GM11168 (cell line): Measurements from ENCODE around the gene C3orf38.
"Not testable (repeated sequence)": the region's sequence is repeated elsewhere in the genome, so short reads cannot be mapped to it uniquely, and the experiment has no call there.

Source experiments
- in situ Hi-C: fragments of 300-500 bp; cut with MboI; formaldehyde crosslinking; loops from one replicate; pipeline ENCODE4 v1.12.0; 2022; ENCODE audit warnings: low sequenced_read_pairs; ENCODE audit not compliant: unreplicated experiment

C3orf38 gene

DNA sequence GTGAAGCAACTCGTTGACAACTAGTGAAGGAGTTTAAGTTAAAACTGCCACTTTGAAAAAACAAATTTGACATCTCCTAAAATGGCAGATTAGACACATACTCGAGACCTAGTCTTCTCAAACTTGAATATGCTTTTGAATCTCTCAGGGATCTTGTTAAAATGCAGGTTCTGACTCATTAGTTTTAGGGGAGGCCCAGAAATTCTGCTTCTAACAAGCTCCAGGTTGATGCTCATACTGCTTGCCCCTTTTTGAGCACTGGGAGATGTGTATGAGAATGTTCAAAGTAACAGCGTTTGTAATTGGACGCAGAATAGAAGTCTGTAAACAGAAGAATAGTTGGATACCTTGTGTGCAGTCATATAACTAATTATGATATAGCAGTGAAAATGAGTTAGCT, 1.6 kb downstream of the C3orf38 start:
- in situ Hi-C loops = no loop called here

DNA sequence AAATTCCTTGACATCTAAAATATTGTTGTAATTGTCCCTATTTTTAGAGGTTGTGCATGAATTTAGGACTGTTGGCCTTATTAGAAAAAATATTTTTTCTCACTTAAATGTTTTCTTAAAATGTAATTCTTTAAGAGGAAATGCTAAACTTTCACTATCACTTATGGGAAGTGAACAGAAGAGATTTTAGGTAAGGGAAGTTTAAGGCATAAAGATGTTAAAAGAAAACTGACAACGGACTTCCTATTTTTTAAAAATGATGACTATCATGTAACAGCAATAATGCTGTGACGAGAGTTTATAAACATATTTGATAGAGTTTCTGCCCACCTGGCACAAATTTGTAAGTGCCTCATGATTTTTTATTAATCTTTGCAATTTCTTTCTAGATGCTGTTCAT, 3.1 kb downstream of the C3orf38 start:
- in situ Hi-C loops = no loop called here

DNA sequence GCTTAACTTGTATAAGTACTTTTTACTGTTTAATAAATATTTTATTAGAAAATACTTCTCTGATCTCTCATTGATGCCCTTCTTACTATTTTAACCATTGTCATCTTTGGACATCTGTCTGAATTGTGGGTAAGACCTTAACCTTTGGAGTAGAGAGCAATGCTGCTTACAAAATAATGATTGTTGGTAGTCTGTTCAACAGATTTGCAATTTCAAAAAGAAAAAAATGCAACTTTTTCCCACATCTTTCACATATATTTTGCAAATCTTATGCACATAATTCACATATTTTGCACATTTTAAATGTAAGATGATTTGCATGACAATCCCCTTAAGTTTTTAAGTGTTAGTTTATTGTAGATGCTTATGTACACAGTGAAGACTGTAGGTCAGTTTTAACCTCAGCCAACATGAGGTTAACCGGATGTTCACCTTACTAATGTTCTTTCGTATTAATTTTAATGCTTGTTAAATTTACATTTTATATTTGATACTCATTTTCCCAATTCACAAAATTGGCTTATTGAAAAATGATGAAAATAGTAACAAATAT, 16.7 kb downstream of the C3orf38 start:
- in situ Hi-C loops = no loop called here

GRCh38 chr3:88167173-88167572, 17.4 kb downstream of the C3orf38 start:
- in situ Hi-C loops = no loop called here

- in situ Hi-C loops = no loop called here
Observed at GRCh38 chr3:88167704-88168103, 17.9 kb downstream of the C3orf38 start.

DNA sequence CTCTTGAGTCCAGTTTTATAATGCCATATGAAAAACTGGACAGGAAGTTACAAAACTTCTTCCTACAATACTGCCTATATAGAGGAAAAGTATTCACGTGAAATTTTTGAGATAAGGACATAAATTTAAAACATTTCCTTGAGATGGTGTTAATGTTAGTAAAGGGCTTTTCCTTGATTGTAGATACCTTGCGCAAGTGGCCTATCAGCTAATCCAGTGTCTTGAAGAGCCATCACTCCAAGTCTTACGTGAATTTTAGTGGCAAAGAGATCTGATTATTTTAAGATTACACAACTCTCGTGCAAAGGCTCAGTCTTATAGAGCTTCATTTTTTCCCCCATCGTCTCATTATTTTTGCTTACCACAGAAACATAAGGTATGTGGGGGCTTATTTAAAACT, 18.4 kb downstream of the C3orf38 start:
- in situ Hi-C loops = no loop called here

GRCh38 chr3:88180398-88180999, 30.7 kb downstream of the C3orf38 start:
- in situ Hi-C loops = no loop called here

GRCh38 chr3:88182165-88182918, 32.6 kb downstream of the C3orf38 start:
- in situ Hi-C loops = not testable (repeated sequence)

- in situ Hi-C loops = no loop called here
Observed at GRCh38 chr3:88188436-88188835, 38.7 kb downstream of the C3orf38 start.

DNA sequence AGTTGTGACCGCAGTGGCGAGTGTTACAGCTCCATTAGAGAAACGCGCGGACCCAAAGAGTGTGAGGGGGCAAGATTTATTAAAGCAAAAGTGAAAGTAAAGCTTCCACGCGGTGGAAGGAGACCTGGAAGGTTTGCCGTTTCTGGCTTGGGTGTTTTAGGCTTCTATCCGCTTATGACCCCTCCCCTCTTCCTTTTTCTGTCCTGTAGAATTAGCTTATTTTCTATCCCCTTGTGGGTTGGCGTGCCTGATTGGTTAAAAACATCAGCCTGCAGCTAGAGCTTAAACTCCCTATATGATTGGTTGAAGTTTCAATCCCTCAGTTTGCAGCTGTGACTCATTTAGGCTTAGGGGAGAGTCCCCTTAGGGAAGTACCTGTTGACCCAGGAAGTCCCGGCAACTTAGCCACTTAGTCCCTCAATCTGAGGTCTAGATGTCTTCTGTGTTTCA, 39.6 kb downstream of the C3orf38 start:
- in situ Hi-C loops = no loop called here

DNA sequence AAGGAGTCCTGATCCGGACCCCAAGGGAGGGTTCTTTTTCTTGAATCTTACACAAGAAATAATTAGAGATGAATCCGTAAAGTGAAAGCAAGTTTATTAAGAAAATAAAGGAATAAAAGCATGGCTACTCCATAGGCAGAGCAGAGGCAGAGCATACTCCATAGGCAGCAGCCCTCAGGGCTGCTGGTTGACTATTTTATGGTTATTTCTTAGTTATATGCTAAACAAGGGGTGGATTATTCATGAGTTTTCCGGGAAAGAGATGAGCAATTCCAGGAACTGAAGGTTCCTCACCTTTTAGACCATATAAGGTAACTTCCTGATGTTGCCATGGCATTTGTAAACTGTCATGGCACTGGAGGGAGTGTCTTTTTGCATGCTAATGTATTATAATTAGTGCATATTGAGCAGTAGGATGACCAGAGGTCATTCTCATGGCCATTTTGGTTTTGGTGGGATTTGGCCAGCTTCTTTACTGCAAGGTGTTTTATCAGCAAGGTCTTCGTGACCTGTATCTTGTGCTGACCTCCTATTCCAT, 42.2 kb downstream of the C3orf38 start:
- in situ Hi-C loops = no loop called here

- in situ Hi-C loops = no loop called here
Observed at GRCh38 chr3:88192631-88193030, 42.9 kb downstream of the C3orf38 start.

- in situ Hi-C loops = no loop called here
Observed at GRCh38 chr3:88195951-88196434, 46.2 kb downstream of the C3orf38 start.

GRCh38 chr3:88198121-88198520, 48.4 kb downstream of the C3orf38 start:
- in situ Hi-C loops = no loop called here

DNA sequence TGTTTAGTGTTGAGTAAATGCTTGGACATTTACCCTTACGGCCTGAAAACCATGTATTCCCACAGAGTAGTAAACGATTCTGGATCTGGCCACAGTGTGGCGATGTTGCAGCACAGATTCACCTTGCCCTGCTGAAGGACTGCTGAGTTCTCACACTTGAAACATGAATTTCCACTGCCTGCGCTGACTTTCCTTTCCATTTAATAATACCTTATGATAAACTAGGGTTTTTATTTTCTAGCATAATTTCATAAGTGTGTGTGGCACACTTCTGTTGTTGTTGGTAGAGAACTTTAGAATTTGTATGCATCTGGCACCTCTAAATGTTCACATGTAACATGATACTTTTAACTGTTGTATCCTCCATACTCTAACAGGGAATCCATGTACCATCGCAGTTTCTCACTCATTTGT, 53.9 kb downstream of the C3orf38 start:
- in situ Hi-C loops = loop anchor here (25.0 kb wide), 1 partner anchor 909 kb away; the partner anchor contains the start of gene EPHA3
